Caki2 (cell line): ENCODE measurements around the gene TRAF4. TPM values are rescaled to one million over a fixed set of nuclear protein-coding genes. Genes with fewer than 3 reads are reported as not detected.
A peak's percentile ranks its signal among the peaks of the same experiment; 100 is the strongest.

Experiments used
- DNase-seq: peaks from one replicate; pipeline ENCODE4 v3.0.0-alpha.2; 2015; ENCODE audit warnings: low read depth
- in situ Hi-C: cut with HindIII; loops from 2 replicates; pipeline ENCODE4 v1.10.0; 2016; ENCODE audit warnings: low sequenced_read_pairs, low pct_unique_long_range_greater_than_20kb, mixed read lengths
- total RNA-seq: library from RNA; depleted of rRNA; stranded (reverse); fragments of >200 nt; shearing (Covaris generic); gene quantifications from 2 replicates; pipeline ENCODE4 v1.2.3, GENCODE V29; 2014; ENCODE audit warnings: low replicate concordance

Gene TRAF4
- total RNA-seq, 1 experiment from 2014 or later, result 61.6 TPM

- DNase-seq, result peak; percentile 43
- in situ Hi-C loops, result no loop called here
These were observed 527 bp downstream of the TRAF4 start for GRCh38 chr17:28744104-28744971.

DNA sequence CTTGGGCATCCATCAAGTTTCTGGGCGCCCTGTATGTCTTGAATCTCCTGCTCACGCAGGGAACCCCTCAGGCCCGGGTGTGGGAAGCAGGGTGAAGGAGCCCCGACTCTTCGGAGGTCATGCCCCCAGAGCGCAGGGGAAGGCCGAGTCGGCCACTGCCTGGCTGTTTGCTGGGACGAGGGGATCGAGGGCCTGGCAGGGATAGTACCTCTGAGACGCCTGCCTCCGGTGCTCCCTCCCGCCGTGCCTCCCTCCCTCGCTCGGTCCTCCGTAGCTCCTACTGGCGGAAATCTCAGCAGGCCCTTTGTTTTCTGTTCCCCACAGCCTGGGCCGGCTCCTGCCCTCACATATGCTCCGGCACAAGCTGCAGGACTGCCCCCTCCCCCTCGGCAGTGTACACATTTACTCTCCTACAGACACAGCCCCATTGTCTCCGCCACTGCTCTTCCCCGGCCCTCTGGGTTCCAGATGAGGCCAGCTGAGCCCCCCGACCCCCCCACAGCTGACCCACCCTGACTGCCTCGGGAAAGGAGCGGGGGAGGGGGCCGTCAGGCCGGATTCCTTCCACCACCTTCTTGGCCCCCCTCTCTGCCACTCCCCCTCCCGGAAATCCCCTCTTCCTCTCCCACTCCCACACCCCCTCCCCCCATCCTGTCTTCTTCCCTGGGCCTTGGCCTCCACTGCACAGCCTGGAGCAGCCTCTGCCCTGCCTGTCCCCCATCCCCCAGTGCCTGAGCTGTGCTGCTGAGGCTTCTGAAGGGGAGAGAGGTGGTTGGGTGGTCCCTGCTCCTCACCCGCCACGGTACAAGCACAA is 1.4 kb downstream of the TRAF4 start:
- in situ Hi-C loops, result no loop called here
- DNase-seq, result peak; percentile 39

DNA sequence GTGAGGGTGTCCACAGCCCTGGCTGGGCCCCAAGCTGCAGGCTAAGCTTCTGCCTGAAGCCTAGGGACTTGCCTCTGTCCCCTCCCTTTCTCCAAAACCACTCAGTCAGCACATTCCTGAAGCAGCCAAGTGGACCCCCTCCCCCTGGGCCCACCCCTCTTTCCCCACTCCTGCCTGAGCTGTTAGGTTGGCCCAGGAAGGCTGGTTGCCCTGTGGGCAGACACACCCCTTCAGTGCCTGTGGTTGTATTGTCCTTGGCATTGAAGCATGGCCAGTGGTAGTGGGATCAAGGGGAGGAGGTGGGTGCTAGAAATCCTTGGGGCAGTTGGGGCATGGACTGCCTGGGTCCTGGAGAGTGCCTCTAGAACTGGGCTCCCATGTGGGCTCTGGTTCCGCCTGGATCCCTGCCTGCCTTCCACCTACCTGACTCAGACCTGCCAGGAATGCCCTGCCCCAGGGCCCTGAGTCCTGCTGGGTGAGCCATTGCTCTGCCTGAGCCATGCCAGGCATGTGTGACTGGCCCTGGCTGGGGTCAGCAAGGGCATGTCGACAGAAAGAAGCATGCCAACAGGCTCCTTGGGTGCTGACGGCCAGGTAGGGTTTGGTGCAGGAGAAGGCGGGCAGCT is 2.1 kb downstream of the TRAF4 start:
- peak; percentile 81 for DNase-seq
- in situ Hi-C loops, result no loop called here

DNA sequence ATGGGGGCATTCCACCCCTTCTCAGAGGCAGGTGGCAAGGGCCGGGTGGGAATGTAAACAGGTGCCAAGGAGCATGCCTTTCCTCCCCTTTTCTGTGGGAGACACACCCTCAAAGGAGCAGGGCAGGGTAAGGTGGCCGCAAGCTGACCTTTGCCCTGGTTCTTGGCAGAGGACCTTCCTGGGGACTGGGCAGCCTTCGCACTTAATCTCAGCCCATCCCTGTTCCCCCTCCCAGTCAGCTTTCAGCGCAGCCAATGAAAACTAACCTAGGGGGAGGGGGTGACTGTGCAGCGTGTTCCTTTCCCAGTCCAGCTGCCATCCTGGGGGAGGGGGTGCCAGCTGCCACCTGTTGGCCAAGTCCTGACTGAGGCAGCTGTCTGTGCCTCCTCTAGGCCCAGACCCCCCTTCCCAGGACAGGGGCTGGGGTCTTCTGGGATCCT is 2.8 kb downstream of the TRAF4 start:
- in situ Hi-C loops, result no loop called here
- DNase-seq, result peak; percentile 93

DNA sequence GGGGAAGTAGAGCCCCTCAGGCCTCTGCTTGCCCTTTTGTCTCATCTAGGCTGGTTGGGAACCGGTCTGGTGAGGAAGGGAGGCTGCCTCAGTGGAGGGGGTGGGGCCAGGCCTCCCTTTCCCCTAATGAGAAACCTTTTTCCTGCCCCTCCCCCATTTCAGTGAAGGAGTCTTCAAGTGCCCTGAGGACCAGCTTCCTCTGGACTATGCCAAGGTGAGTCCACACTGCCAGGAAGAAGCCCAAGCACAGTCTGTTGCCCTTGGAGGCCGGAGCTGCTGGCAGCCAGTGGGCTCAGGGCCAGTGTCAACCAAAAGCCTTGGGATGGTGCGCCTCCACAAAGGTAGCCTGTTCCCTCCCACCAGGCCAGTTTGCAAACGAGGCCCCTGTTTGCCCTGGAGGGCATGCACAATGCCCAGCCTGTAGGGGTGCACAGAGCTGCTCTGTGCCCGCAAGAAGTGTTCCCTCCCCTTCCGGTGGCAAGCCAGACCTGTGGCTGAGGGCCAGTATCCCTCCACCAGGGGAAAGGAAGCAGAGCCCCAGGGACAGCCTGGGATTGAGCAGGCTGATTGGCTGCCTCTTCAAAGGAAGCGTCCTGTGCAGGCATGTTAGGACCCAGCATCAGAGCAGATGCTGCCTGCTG is 3.4 kb downstream of the TRAF4 start:
- no peak for DNase-seq
- in situ Hi-C loops, result no loop called here

DNA sequence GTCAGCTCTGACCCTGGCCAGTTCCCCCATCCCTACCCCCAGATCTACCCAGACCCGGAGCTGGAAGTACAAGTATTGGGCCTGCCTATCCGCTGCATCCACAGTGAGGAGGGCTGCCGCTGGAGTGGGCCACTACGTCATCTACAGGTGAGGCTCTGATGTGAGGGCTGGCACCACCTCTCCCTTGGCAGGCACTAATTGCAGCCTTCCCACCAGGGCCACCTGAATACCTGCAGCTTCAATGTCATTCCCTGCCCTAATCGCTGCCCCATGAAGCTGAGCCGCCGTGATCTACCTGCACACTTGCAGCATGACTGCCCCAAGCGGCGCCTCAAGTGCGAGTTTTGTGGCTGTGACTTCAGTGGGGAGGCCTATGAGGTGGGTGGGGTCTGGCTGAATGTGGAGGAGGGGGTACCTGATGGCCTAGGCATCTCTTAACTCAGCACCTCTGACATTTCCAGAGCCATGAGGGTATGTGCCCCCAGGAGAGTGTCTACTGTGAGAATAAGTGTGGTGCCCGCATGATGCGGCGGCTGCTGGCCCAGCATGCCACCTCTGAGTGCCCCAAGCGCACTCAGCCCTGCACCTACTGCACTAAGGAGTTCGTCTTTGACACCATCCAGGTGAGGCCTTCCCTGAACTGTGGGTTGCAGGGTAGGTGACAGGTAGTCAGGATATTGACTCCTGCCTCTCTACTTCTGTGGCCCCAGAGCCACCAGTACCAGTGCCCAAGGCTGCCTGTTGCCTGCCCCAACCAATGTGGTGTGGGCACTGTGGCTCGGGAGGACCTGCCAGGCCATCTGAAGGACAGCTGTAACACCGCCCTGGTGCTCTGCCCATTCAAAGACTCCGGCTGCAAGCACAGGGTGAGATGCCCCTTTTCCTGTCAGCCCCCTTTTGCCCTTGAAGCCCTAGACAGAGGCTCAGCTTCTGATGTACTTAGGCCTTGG is 4.3 kb downstream of the TRAF4 start:
- in situ Hi-C loops, result no loop called here
- DNase-seq, result no peak

- in situ Hi-C loops, result no loop called here
These were observed 5.2 kb downstream of the TRAF4 start for GRCh38 chr17:28748852-28749515.

GRCh38 chr17:28749516-28750177 is 5.8 kb downstream of the TRAF4 start:
- in situ Hi-C loops, result no loop called here
- DNase-seq, result no peak

More at GRCh38 chr17:28748852-28749515, 5.2 kb downstream of the TRAF4 start:
- DNase-seq, result no peak

DNA sequence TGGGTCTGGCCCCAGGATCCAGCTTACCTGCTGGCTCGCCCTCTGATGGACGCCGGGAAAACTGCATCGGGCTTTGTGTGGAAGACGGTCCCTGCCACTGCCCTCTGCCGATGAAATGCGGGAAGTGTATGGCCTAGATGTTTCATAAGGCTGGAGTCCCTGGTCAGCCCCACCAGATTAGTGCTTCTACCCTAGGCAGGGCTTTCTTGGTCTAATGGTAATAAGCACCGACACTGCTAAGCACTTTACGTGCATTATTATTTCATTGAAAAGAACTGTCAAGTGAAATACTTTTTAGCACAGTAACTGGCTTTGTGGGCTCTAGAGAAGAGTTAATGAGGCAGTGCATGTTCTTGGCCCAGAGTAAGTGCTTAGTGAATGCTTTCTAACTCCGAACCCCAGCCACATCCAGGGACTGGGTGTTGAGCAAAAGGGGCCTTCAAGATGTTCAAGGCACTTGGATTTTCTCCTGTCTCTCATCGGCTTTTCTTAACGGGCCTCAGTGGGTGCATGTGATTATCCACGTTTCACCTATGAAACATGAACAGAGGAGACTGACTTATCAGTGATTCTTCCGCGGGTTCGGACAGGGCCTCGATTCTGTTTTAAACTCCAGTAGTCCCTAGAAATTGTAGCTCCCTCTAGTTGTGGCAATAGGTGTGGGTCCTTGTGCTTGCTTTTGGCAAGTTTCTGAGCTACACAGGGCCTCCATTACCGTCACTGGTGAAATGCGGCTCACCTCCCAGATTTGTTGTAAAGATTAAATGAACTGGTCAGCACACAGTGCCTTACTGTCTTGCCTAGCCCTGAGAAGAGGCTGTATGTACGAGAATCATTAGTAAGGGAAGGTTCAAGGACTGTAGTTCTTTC is 6.6 kb downstream of the TRAF4 start:
- in situ Hi-C loops, result no loop called here

DNA sequence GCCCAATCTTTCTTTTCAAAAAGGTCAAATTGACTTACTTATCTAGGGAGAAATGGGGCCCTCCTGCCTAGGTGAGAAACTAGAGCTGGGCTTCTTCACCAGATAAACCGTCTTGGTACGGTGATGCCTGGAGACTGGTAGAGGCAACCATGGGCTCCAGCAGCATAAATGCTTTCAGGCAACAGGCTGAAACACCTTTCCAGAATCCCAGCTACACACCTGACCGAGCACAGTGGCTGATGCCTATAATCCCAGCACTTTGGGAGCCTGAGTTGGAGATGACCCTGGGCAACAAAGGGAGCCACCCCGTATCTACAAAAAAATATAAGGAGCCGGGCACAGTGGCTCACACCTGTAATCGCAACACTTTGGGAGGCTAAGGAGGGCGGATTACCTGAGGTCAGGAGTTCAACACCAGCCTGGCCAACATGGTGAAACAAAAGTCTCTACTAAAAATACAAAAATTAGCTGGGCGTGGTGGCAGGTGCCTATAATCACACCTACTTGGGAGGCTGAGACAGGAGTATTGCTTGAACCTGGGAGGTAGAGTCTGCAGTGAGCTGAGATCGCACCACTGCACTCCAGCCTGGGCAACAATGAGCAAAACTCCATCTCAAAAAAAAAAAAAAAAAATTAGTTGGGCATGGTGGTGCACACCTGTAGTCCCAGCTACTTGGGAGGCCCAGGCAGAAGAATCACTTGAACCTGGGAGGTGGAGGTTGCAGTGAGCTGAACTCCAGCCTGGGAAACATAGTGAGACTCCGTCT is 8.0 kb downstream of the TRAF4 start:
- DNase-seq, result no peak
- in situ Hi-C loops, result no loop called here

More for the DNA sequence above, 6.6 kb downstream of the TRAF4 start:
- DNase-seq, result peak; percentile 82

- in situ Hi-C loops, result no loop called here
These were observed 11.7 kb downstream of the TRAF4 start for GRCh38 chr17:28755486-28755885.

DNA sequence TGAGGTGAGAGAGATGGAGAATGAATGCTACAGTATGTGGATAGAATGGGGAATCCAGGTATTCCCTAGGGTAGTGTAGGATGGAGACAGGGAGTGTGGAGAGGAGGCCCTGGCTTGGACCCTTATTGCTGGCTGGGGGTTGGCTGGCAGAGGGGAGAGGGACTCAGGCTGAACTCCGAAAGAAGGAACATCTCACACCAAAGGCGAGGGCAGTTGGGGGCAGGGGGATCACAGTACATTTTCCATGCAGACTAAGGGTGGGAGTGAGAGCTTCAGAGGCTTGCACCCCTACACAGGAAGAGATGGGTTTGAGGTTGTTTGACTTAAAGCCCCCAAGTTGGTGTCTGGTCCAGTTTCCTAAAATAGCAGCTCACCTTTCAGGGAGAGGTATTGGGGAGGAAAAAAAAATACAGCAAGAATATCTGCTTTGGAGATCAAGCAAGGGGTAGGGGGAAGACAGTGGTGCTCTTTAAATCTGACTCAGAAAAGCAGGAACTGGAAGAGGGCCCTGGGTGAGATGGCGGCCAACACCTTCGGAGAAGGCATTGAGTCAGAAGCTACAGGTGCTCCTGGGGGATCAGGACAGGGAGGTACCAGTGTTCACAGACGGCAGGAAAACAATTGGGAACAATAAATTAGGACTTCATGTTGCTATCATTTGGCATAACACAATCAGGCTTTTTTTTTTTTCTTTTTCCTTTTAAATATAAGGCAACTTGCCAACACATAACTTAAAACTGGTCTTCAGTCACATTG is 12.4 kb downstream of the TRAF4 start:
- in situ Hi-C loops, result no loop called here
- no peak for DNase-seq

More at GRCh38 chr17:28755486-28755885, 11.7 kb downstream of the TRAF4 start:
- no peak for DNase-seq

- DNase-seq, result no peak
- in situ Hi-C loops, result no loop called here
These were observed 14.8 kb downstream of the TRAF4 start for GRCh38 chr17:28758411-28759121.
